Nucleus accumbens (tissue), 56 donors: ENCODE data around the gene SPRY1.

Experiments used
- DNase-seq, 56 donors: peaks; one replicate each; lab custom pipeline; 2025; lab: John Stamatoyannopoulos, UW

SPRY1 gene

DNA sequence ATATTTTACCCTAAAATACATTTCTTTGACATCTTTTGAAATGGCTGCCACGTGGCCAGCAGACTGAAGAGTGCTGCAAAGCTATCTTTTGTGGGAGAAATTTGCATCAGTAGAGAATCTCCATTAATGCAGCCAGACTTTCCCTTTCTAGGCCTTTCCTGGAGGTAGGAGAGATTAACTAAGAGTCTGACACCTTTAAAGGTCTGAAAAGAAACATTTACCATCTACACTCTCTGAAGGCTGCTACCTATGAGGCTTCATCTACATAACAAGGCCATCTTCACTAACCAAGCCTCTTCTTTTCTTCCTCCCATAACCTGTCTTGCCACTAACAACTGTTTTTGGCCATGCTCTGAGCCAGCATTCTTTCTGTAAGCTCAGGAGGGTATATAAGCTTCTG lies 17.8 kb upstream of the SPRY1 start:
- no peak for DNase-seq

DNA sequence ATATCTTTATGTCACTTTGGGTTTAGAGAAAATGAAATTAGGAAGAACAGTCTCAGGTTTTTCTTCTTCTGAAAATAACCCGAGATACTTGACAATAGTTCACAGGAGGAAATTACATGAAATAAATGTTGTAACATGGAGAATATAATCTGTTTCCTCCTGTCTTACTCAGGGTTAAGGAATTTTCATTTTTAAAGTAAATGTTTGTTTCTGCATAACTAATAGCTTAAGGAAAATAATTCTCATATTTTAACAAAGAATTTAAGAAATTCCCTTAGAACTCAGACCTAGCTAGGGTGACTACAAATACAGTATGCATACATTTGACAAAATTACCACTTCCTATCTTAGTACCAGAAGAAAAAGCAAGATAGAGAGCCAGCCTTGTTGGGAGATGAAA lies 17.2 kb upstream of the SPRY1 start:
- no peak for DNase-seq

DNA sequence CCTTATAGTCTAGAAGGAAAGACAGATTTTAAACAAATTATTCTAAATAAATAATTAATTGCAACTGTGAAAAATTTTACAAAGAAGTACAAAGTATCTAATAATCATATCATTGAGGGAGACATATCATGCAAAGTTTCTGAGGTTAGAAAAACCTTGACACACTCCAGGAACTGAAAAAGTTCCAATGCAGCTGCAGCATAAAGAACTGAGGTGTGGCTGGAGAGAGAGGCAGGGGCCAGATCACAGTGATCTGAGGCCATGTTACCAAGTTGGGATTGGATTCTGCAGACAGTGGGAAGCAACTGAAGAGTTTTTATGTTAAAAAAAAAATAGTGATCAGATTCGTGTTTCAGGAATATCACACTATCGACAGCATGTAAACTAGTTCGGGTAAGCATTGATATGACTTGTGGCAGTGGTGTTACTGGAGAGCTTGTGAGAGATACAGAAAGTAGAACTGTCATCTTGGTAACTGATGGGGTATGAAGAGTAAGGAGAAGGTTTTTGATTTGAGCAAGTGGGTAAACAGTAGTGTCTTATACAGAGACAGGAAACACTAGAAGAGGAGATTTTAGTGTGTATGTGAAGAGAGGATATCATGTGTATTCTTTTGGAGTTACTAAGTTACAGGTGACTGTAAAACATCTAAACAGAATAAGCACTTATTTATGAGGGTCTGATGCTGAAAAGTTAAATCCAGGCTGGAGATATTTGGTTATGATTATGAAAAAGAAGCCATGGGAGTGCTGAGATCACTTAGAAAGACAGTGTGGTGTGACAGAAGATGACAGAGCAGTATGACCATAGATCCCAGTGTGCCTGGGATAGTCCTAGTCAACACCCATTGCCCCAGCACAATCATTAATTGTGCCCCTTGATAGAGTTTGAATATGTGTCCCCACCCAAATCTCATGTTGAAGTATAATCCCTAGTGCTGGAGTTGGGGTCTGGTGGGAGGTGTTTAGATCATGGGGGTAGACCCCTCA lies 15.6 kb upstream of the SPRY1 start:
- no peak for DNase-seq

GRCh38 chr4:123381996-123382395 lies 14.6 kb upstream of the SPRY1 start:
- no peak for DNase-seq

- no peak for DNase-seq
Observed at GRCh38 chr4:123383566-123383965, 13.0 kb upstream of the SPRY1 start.

DNA sequence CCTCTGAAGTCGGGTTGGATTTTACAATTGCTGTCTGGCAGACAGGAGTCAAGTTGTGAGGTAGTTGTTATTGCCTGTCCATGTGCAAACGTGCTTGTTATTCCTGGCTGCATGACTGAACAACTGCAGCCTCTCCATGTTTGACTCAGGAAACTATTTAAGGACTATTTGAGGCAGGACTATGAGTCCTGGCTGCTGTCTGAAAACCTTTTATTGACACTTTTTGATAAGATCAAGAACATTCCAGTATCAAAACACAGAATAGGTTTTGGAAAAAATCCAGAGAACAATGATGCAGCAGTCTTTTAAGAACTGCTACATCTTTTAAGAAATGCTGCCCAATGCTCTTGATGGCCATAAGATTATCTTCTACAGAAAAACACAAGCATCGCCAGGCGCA lies 10.0 kb upstream of the SPRY1 start:
- no peak for DNase-seq

- no peak for DNase-seq
Observed at GRCh38 chr4:123390846-123391456, 5.6 kb upstream of the SPRY1 start.

- no peak for DNase-seq
Observed at GRCh38 chr4:123393721-123394120, 2.9 kb upstream of the SPRY1 start.

GRCh38 chr4:123397144-123398065 lies 810 bp downstream of the SPRY1 start:
- DNase-seq, result peak in 45 of 56 donors; percentile 3 to 69 (median 29)

- peak in 47 of 56 donors; percentile 9 to 69 (median 45) for DNase-seq
Observed at GRCh38 chr4:123398066-123398852, 1.7 kb downstream of the SPRY1 start.

DNA sequence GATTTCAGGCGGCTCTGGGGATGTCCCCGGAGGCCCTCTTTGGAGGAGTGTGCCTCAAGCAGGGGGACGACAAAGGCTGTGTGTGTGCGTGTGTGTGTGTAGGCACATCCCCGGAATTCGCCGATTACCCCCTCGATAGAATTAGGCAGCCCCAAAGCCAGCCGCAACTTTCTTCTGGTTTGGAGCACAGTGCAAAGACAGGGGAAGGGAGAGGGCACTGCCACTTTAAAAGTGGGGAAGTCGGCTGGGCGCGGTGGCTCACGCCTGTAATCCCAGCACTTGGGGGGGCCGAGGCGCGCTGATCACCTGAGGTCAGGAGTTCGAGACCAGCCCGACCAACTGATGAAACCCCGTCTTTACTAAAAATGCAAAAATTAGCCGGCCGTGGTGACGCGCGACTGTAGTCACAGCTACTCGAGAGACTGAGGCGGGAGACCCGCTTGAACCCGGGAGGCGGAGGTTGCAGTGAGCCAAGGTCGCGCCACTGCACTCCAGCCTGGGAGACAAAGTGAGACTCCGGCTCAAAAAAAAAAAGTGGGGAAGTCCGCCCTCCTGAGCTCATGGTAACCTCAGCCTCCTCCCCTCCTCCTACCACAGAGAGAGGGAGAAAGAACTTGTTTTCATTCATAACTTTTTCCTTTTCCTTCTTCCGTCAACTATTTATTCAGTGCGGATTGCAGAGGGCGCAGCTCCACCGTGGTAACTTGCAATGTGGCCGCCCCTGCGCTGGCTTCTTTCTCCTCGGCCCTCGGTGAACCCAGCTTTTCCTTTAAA lies 2.4 kb downstream of the SPRY1 start:
- DNase-seq, result peak in 41 of 56 donors; percentile 8 to 70 (median 40)

DNA sequence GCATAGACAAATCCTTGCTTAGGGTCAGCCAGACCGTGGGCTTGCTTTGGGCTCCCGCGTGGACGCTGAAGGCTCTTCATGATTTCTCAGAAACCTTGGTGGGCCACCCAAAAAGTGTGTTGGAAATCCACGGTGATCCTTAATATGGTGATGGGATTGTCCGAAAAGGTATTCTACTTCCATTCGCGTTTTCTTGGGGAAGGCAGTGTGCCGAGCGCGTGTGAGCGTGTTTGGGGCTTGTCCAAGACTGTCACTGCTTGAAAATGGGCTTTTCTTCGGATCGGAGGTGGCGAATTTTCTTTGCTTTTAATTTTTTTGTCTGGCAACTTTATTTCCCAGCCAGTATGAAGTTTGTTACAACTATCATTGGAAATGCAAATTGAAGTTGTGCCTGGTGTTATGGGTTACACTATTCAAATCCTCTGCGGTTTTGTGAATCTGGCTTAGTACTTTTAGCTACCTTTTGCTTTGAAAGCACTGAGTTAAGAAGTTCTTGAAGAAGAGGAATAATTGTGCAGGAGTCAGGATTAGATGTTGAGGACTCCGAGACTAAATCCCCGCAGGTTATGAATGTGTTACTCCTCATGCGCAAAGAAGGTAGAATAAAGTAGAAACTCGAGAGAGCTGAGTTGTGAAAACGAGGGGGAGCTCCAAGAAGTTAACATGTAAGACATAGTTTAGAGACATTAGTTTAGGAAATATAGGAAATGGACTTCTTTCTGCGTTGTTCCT lies 3.2 kb downstream of the SPRY1 start:
- DNase-seq, result peak in 19 of 56 donors; percentile 12 to 70 (median 29)

GRCh38 chr4:123401271-123402120 lies 4.9 kb downstream of the SPRY1 start:
- no peak for DNase-seq

GRCh38 chr4:123402121-123402465 lies 5.5 kb downstream of the SPRY1 start:
- no peak for DNase-seq

GRCh38 chr4:123403080-123403604 lies 6.5 kb downstream of the SPRY1 start:
- DNase-seq, result no peak

- no peak for DNase-seq
Observed at GRCh38 chr4:123404533-123404932, 7.9 kb downstream of the SPRY1 start.

DNA sequence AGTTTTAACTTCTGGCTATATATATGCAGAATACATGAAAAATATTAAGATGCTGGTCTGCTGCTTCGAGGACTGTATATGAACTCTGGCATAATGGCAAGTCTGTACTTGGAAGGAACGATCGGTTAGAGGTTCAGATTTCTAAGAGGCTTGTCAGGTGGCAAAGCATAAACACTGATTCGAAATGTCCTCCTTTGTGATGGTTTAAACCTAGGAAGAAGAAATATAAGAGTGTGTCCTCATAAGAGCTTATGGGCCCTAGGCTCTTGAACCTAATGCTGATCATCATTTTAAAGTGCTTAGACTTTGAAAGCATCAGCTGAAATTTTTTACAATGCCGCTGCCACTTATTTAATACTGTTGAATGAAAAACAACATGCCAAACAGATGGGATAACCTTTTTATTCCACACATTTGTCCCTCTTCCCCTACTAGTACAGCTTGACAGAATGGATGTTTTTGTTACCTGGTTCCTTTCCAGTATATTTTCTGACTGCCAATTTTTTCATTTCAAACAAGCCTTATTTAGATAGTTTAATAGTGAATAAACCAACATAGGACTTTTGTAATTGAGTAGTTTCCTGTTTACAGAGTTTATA lies 8.8 kb downstream of the SPRY1 start:
- no peak for DNase-seq
